GM18505 (cell line): ENCODE data around the gene TSC22D1.
A peak's percentile ranks its signal among the peaks of the same experiment; 100 is the strongest.

Experiments used
- ATAC-seq: cut with Tn5 transposase; IDR thresholded peaks from one replicate; pipeline ENCODE4 v1.9.1; 2021; ENCODE audit not compliant: unreplicated experiment
- POLR2A ChIP-seq: IDR thresholded peaks from 4 replicates; pipeline ENCODE4 v1.6.1; 2011; ENCODE audit warnings: borderline replicate concordance; ENCODE audit not compliant: insufficient read depth, insufficient read length; ENCODE audit errors: extremely low read depth

TSC22D1 gene

DNA sequence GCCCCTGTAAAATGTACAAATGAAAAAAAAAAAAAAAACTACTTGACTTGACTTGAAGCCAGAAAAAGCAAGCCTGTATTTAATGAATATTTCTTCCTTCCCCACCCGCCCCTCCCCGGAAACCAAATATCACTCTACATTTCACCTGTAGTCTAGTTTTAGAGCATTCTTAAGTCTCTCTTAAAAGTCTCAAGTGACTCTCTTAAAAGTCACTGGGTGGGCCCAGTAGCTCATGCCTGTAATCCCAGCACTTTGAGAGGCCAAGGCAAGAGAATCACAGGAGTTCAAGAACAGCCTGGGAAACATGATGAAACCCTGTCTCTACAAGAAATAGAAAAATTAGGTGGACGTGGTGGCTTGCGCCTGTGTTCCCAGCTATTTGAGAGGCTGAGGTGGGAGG is 72.0 kb downstream of the TSC22D1 start:
- no peak for ATAC-seq

DNA sequence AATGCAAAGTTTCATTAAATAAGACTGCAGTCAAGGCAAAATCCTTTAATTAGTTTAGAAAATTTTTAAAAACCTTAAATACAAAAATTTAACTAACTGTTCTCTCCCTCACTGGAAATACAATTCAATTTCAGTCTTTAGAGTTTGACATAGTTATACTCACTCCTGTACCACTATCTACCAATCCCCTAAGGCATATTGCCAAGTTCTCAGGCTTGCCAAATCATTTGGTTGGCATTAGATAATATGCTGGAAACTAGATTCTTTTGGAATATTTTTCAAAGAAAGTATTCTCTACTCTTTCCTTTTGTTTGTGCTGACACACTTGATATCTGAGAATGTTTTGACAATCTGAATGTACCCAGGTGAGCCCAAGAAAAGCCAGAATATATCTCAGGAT is 77.2 kb downstream of the TSC22D1 start:
- no peak for ATAC-seq
- no peak for TF ChIP-seq POLR2A

More for the DNA sequence above, 72.0 kb downstream of the TSC22D1 start:
- no peak for TF ChIP-seq POLR2A

DNA sequence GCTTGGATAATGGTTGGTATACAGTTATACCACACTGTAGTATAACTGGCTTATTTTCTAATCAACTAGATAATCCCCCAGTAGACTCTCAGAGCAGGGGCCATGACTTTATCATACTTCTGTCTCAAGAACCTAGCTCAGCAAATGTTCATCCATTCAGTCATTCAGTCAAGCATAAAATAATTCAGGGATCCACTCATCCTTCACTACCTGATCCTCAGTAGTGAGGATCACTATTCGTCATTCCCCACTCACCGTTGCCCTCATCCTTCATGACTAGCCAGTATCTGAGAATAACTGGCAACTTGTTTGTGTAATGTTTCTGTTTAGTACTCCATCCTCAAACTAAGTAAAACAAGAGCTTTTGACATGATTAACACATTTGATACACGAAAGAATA is 77.6 kb downstream of the TSC22D1 start:
- ATAC-seq = no peak
- TF ChIP-seq POLR2A = no peak

DNA sequence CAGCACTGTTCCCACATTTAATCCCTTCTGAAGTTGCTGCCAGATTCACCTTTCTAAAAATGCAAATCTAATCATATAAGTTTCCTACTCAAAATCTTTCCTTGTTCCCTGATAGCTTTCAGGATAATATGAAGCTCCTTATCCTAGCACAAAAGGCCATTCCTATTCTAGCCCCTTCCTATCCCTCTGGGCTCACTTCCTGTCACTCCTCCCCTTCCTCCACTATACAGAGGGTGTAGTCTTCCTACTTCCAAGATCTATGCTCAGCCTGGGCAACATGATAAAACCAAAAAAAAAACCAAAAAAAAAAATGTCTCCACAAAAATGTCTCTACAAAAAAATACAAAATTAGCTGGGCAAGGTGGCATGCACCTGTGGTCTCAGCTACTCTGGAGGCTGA is 78.3 kb downstream of the TSC22D1 start:
- no peak for TF ChIP-seq POLR2A
- ATAC-seq = no peak

DNA sequence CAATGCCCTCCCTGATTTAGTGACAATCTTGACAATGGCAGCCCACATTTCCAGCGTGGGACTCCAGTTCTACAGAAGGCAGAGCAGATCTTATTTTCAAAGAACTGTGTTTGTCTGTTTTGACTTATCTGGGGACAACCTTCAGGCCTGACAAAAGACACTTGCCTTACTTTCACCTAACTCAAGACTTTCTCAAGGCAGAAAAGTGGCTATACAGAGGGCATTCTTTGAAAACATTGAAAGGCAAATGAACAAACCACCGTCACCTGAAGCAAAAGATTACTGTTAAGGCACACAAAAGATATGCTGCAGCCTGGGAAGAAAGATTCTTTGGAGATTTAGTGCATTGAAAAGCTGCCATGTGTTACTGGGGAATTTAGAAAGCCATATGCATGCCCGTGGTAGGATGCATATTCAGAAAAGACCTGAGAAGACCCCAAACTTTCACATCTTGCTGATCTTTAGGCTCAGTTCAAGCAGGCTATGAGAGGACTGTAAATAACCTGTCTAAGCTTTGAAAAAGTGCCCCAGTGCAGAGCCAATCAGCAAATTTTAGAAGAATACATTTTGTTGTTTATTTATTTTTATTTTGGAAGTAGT is 82.8 kb downstream of the TSC22D1 start:
- ATAC-seq = no peak
- no peak for TF ChIP-seq POLR2A

DNA sequence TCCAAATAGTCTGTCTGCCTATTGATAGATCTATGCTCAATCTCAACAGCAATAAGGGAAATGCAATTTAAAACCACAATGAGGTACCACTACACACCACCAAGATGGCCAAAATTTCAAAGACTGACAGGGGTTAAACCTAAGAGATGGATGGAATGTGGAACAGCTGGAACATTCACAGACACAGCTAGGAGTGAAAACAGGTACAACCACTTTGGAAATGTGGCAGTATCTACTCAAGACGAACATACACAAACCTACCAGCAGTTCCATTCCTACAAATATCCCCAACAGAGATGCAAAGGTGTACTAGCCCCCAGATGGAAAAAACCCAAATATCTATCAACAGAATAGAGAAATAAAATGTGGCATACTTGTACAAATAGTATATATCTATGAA is 86.4 kb downstream of the TSC22D1 start:
- no peak for ATAC-seq
- no peak for TF ChIP-seq POLR2A

DNA sequence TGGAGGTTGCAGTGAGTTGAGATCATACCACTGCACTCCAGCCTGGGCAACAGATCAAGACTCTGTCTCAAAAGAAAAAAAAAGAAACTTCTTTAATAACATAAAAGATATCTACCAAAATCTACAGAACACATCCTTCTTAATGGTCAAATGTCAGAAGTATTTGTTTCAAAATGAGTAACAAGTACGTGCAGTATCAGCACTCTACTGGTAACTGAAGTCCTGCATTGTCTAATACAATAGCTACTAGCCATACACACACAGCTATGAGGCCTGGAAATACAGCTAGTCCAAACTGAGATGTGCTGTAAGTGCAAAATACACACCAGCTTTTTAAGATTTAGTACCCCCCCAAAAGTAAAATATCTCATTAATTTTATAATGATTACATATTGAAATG is 88.1 kb downstream of the TSC22D1 start:
- ATAC-seq = peak; percentile 56
- TF ChIP-seq POLR2A = no peak

DNA sequence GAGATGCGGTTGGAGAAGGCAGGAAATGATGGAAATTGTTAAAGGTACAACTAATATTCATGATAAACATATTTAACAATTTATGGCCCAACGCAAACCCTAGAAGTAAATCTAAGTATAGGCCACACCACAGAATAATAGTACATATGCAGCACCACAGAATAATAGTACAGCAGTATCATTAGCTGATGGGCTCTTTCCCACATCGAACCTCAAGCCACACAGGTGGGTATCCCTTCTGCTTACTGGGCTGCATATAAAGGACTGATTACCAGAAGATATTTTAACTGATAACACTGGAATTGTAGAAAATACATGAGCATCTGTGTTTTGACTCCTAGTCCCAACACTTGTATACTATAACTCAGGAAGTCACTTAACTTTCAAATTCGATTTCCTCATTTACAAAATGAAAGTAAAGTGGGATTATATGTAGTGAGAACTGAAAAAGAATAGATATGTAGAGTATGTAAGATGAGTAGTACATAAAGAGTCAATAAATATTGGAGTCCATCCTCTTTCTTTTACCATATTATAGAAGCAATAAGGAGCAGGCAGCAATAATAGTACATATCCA is 91.5 kb downstream of the TSC22D1 start:
- ATAC-seq = peak; percentile 51
- TF ChIP-seq POLR2A = no peak

DNA sequence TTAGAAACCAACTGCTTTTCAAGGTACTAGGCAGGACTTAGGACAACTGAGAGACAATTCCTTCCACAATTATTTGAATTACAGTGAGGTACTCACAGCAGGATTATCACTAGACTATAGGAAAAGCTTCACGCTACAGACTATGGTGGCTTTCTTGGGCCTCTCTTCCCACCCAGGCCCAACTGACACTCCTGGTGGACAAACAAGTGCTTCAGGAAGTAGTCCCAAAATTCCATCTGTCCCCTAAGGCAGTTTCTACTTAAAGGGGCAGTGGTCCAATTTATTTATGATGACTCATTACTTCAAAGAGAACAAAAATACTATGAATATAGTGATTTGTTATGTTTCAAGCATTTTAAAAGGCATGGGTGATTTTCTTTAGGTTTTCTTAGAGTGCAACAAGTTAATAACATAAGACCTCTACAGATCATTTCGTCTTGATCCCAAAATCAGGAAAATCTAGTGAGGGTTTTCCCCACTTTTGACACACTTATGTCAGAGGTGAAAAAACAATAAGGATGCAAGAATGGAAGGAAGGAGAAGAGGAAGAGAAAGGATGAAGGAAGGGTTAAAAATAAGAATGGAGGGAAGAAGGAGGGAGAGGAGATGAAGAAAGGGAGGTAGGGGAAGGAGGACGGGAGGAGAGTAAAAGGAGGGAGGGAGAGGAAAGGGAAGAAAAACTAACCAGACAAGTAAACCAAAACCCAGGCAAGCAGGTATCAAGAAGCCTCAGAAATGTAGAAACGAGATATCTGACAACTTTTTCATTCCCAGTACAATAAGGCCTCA is 101.8 kb downstream of the TSC22D1 start:
- no peak for ATAC-seq

DNA sequence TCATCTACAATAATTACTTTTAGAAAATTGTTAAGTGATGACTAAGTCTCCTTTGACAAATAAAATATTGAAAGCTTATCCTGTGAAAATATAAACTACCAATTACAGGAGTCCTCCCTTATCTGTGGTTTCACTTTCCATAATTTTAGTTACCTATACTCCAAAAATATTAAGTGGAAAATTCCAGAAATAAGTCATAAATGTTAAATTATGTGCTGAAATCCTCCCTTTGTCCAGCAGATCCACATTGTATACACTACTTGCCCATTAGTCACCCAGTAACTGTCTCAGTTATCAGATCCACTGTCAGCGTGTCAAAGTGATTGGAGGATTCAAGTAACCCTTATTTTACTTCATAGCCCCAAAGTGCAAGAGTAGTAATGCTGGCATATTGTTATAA is 104.4 kb downstream of the TSC22D1 start:
- TF ChIP-seq POLR2A = no peak
- no peak for ATAC-seq

More for the DNA sequence above, 101.8 kb downstream of the TSC22D1 start:
- no peak for TF ChIP-seq POLR2A

DNA sequence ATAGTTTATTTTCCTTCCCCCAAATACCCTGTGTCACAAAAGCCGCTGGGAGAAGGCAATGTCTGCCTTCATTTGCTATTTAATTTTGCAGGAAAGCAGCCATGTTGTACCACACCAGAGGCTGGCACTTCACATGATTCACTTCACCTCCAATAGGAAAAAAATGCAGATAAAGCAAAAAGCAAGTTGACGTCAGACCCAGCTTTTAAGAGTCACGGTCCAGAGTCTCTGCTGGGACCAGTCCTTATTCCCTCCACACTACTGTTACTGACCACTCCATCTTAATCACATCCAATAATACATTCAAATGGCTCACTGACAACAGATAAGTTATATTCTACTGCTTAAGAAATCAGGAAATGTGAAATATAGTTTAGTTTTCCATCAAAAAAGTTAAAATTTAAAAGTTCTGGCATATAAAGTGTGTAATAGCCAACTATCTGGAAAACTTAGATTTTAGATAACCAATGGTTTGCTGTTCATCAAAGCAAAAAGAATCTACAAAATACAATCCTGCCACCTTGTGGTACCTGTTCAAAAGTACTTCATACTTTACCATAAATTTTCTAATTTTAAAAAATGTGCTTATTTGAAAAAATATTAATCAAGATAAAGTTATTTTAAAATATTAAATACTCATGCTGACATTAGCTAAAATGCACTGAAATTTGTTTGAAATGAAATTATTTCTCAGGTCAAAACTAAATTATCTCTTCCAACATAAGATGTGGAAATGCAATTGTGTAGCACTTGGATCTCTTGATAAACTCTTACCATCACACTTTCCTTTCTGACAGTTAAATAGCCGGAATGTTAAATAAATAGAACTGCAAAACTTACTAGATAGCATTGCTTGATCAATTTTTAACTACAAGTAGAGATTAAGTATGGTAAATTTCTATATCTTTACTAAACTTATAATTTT is 105.2 kb downstream of the TSC22D1 start:
- TF ChIP-seq POLR2A = no peak
- no peak for ATAC-seq

DNA sequence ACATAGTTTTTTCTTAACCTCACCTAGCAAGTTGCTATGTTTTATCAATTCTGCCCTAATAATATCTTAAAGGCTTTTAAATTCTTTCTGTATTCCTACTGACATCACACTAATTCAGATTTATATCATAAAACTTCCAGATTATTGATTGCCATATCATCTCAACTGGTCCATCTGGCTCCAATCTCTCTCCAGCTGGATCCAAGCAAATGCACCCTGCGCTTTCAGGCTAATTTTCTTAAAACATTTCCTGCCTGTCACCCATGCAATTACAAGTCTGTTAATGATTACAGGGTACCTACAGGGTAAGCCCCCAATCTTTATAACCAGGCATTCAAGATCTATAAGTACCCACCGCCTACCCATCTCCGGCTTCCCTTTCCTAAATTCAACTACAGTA is 107.3 kb downstream of the TSC22D1 start:
- no peak for ATAC-seq
- no peak for TF ChIP-seq POLR2A

DNA sequence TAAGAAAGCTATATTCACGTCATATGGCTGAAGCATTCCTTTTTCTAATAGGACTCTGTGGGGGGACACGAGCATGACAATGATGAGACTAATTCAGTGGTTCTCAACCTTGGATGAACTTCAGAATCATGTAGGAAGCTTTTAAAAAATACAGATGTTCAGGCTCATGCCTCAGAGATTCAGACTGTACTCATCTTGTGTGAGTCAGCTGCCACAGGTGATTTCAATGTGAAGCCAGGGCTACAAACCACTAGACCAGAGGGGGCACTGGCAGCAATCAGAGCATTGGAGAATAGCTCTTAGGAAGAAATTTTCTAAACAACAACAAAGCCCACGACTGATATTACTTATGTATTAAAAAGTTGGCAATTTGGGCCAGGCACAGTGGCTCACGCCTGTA is 110.8 kb downstream of the TSC22D1 start:
- TF ChIP-seq POLR2A = no peak
- no peak for ATAC-seq
